HG03558 (cell line): ENCODE measurements around the gene IKZF3.

Experiments used
- ATAC-seq: cut with Tn5 transposase; IDR thresholded peaks from one replicate; pipeline ENCODE4 v1.9.1; 2021; ENCODE audit warnings: moderate number of reproducible peaks; ENCODE audit not compliant: unreplicated experiment; ENCODE audit errors: extremely low read depth

Gene IKZF3

DNA sequence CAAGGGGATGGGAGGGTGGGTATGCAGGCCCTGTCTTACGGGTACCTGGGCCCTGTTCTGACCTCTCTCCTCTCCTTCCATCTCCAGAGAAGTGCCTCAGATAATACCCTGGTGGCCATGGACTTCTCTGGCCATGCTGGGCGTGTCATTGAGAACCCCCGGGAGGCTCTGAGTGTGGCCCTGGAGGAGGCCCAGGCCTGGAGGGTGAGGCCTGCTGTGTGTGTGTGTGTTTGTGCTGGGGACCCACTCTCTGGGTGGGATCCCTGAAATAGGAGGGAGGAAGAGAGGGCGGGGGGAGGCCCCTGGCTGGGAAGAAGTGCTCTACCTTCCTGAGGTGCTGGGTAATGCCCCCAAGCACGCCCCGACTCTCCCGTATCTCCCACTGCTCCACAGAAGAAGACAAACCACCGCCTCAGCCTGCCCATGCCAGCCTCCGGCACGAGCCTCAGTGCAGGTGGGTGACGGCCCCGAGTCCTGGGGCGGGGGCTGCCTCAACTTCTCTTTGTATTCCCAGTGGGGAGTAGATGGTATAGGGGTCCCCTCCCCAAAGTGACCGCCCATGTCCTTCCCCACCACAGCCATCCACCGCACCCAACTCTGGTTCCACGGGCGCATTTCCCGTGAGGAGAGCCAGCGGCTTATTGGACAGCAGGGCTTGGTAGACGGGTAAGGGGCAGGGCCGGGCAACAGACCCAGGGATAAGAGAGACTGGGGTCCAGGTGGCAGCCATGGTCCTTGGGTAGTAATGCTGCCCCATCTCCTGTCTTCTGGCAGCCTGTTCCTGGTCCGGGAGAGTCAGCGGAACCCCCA lies 118.6 kb downstream of the IKZF3 start:
- no peak for ATAC-seq

DNA sequence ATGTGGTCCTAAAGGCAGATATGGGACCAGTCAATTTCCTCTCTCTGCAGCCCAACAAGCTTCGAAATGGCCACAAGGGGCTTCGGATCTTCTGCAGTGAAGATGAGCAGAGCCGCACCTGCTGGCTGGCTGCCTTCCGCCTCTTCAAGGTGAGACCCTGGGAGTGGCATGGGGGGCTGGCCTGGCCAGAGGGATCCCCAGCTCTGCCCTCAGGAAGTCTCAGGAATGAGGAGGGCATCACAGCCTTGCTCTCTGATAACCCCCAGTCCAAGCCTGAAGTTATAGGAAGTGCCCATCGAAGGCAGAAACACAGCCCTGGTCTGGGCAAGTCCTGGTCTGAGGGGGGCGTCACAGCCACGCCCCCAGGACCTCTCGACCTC lies 119.3 kb downstream of the IKZF3 start:
- no peak for ATAC-seq

DNA sequence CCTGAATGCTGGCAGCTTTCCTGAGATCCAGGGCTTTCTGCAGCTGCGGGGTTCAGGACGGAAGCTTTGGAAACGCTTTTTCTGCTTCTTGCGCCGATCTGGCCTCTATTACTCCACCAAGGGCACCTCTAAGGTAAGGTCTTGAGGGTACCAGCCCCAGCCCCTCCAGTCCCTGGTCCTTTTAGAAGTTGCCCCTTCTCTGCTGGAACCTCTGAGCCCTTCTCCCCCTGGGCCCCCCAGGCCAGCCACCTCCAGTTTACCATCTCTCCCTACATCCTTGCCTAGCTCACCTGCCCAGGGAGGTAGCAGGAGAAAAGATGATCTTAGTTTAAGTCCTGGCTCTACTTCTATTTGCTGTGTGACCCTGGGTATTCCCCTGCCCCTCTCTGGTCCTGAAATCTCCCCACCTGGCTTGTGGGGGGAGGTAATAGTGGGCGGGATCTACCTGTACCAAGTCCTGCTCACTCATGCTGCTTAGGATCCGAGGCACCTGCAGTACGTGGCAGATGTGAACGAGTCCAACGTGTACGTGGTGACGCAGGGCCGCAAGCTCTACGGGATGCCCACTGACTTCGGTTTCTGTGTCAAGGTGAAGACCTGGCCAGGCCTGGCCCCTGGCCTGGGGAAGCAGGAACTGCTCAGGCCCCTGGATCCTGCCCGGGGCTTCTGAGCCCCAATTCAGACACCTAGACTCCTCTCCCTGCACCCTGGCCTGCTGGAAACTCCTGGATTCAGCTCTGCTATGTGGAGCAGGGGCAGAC lies 119.9 kb downstream of the IKZF3 start:
- ATAC-seq: no peak

DNA sequence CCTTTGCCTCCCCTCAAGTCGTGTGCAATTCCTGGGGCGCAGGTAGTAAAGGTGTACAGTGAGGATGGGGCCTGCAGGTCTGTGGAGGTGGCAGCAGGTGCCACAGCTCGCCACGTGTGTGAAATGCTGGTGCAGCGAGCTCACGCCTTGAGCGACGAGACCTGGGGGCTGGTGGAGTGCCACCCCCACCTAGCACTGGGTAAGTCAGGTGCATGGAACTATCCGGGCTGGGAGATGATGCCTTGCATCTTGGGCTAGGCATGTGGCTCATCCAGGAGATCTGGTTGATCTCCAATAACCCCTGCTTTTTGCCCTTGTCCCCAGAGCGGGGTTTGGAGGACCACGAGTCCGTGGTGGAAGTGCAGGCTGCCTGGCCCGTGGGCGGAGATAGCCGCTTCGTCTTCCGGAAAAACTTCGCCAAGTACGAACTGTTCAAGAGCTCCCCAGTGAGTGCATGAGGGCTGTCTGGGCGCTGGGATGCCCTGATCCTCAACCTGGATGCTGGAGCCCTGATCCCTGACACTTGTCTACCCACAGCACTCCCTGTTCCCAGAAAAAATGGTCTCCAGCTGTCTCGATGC lies 121.2 kb downstream of the IKZF3 start:
- ATAC-seq: no peak

DNA sequence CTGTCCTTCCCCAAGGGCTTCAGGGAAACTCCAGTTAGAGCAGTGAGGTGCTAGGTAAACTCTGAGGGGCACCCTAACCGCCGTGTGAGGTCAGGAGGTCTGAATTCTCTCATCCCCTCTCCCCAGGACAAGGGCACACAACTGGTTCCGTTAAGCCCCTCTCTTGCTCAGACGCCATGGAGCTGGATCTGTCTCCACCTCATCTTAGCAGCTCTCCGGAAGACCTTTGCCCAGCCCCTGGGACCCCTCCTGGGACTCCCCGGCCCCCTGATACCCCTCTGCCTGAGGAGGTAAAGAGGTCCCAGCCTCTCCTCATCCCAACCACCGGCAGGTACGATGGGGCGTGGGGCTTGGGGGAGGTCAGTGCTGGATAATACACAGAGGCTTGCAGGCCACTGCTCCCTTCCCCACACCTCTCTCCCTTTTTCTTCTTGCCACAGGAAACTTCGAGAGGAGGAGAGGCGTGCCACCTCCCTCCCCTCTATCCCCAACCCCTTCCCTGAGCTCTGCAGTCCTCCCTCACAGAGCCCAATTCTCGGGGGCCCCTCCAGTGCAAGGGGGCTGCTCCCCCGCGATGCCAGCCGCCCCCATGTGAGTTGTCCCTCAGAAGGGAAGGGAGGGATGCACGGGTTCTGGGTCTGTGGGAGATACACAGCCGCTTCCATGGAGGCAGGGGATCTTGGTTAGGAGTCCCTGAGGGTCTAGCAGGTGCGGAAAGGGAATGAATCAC lies 121.8 kb downstream of the IKZF3 start:
- ATAC-seq: no peak

DNA sequence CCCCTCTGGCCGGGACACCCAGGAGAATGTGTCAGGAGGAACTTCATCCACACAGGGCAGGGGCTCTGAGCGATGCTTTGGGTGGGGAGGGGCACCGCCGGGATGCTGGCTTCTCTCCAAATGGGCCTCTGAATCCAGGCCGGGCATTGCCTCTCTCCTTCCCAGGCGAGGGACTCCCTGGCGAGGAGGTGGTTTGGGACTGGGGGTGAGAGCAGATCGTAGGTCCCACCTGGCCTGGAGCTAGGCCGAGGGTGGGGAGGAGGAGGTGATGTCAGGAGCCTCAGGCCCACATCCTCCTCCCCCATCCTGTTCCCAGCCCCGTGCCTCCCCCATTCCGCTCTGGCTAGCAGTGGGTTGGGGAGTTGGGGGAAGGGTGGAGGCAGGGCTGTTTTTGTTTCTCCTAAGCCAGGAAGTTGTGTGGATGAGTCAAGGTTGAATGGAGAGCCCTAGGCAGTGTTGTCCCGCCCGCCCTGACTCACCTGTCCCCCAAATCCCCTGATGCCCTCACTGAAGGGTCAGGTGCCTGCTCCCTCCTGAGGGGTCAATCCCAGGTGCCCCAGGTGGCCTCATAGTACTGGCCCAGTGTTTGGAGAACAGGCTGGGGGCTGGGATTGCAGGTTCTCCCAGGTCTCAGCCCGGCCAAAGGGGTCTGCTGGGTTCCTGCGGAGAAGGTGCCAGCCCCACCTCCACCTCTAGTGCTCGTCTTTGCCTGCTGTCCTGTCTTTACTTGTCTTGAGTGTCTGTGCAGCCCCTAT lies 123.6 kb downstream of the IKZF3 start:
- ATAC-seq: no peak

DNA sequence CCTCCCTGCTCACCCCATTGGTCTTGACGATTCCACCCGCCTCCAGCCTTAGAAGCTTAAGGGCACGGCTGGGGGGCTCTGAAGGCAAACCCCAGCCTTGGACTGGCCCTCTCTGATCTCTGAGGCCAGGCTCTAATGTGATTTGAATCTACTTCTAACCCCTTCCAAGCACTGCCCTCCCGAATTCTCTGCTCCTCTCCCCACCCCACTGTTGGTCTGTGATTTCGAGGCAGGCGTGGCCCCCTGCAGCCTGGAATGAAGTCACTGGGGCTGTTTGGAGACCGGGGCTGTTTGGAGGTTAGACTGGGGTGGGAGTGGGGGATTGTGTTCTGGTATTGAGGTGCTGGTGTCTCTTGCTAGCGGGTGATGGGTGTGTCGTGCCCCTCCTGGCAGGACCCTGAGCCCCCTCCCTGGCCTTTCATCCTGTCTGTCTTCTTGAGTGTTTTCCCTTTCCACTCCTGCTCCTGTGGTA lies 124.2 kb downstream of the IKZF3 start:
- no peak for ATAC-seq

DNA sequence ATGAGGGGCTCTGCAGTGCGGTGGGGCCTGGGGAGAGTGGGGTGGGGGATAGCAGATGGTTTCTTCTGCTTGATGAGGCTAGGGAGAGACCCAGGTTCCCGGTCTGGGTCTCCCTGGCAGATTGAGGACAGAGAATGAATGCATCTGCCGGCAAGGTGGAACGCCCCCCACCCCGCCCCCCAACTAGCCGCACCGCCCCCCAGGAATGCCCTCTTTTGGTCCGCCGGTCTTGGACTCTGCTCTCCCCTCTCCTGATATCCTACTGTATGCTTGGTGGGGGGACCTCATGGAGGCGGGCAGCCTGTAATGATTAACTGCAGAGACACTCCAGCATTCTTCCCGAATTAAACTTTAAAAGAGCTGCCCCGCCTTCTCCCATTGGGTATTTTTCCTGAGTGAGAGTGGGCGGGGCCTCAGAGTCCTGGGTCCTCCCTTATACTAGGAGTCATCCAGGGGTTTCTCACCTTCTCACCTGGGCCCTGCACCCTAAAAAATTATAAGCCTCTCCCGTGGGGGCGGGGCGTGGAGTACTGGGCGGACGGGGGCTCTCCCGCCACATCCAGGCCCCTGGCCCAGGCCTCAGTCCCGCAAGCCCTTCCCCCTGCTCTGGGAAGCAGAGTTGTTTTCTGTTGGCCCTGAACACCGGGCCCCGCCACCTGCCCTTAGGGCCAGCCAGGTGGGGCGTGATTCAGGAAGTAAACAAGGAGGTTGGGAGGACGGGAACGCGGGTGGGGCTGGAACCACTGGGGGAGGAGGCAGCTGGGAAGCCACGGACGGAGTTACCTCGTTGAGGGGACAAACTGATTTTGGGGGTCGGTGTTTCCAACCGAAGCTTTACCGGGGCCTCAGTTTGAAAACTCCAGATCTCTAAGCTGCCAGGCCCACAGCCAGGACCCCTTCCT lies 124.9 kb downstream of the IKZF3 start:
- ATAC-seq: no peak

DNA sequence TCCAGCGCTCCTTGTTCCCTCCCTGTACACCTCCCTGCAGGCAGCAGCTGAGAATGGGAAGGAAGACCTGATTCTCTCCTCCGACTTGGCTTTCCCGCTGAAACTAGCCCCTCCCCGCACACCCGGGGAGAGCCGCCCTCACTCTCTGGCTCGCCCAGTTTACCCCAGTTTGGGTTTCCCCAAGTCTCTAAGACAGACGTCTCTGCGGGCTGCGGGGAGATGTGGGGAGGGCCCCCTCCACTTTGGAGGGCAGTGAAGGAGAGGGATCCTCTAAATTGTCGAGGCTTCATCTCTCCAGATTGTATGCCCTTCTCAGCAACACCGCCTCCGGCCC lies 125.6 kb downstream of the IKZF3 start:
- no peak for ATAC-seq

DNA sequence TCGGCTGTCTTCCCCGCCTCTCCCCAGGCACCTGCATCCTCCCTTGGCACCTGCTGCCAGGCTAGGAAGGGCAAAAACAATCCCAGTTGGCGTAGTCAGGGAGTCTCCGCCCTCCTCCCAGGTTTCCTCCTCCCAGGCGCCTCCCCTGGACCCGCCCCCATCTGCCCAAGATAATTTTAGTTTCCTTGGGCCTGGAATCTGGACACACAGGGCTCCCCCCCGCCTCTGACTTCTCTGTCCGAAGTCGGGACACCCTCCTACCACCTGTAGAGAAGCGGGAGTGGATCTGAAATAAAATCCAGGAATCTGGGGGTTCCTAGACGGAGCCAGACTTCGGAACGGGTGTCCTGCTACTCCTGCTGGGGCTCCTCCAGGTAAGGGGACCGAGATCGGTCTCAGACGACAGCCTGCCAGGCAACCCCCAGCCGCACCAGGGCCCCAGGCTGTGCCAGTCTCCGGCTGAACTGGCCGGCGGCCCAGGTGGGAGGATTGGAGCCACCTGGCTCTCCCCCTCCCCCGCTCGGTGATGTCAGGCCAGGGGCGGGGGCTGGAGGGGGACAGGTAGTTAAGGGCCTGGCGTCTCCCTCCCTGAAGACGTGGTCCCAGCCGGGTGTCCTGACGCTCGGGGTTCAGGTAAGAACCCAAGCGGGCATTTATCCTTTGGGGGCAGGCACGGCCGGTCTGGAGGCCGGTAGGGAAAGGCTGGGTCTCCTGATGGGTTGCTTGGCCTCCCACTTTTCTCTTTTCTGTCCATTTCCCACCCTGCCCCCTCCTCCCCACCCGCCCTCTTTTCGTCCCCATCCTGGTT lies 126.1 kb downstream of the IKZF3 start, which contains the start of gene GRB7:
Gene GRB7 (plus strand): TSS at position 179 of the 808 bp plus-strand sequence. CDS start 4,364 bp downstream, outside the sequence.
- no peak for ATAC-seq

DNA sequence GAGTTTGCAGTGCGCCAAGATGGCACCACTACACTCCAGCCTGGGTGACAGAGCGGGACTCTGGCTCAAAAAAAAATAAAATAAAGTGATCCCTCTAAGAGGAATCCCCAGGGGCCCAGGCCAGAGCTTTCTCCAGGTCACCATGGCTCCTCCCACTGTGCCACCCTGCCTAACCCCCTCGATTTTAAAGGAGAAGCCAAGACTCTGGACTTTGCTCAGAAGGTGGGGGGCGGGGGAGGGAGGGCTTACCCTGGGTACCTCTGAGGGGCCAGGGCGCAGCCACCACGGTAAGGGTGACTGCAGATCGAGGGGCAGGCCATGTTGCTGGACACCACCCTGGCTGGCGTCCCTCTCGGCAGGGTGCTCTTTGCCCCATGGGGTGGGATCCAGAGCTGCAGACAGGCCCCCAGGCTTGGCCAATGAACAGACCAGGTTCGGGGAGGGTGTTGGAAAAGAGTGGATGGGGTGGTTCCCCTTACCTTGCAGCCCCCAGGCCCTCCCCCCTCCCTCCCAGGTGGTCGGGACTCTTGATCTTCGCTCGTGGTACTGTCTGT lies 126.8 kb downstream of the IKZF3 start:
- ATAC-seq: no peak

DNA sequence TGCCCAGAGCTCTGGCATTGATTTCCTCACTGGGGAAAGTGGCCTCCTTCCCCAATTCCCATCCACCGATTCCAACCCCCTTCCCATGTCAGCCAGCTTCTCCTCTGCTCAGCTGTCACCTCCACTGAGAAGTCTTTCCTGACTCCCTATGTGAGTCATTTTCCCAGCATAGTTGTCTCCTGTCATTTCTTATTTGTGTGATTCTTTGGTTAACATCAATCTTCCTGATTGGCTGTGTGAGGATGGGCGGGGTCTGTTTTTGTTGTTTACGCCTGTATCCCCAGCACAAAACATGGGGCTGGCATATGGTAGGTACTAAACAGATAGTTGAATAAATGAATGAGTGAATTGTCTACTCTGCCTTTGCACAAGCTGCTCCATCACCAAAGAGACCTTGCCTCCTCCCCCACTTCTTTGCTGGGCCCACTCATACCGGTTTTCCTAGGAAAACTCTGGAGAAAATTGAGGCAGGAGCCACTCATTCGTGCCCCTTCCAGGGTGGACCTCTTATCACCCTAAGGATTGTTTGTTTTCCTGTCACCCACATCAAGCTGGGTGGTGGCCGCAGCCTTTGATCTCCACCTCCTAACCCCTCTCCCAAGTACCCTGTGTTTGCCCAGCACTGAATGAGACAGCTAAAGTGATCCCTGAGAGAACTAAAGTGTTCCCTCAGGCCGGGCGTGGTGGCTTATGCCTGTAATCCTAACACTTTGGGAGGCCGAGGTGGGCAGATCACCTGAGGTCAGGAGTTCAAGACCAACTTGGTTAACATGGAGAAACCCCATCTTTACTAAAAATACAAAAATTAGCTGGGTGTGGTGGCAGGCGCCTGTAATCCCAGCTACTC lies 127.6 kb downstream of the IKZF3 start:
- no peak for ATAC-seq

DNA sequence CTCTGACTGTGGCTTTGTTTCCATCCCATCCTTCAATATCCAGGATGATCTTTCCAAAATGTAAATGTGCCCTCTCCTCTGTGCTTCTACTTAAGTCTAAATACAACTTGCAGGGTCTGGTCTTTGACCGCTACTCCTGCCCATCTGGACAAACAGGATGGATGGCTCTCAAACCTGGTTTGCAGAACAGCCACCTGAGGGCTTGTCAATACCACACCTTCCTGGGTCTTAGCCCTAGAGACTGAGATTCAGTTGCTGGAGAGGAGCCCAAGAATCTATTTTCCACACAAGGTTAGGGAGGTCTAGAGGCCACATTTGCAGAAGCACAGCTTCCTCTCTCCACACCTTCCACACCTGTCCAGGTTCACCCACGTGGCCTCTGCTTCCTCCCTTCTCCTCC lies 128.2 kb downstream of the IKZF3 start:
- ATAC-seq: no peak

DNA sequence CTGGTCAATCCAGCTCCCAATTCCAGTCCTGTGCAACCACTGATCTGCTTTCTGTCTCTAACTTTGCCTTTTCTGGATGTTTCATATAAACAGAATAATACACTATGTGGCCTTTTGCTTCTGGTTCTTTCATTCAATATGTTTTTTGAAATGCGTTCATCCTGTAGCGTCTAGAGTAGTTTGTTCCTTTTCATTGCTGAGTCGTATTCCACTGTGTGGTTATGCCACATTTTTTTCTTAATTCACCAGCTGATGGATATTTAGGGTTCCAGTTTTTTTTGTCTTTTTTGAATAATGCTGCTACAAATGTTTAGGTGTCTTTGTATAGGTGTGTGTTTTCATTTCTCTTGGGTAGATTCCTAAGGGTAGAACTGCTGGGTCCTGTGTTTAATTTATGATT lies 131.5 kb downstream of the IKZF3 start:
- no peak for ATAC-seq

DNA sequence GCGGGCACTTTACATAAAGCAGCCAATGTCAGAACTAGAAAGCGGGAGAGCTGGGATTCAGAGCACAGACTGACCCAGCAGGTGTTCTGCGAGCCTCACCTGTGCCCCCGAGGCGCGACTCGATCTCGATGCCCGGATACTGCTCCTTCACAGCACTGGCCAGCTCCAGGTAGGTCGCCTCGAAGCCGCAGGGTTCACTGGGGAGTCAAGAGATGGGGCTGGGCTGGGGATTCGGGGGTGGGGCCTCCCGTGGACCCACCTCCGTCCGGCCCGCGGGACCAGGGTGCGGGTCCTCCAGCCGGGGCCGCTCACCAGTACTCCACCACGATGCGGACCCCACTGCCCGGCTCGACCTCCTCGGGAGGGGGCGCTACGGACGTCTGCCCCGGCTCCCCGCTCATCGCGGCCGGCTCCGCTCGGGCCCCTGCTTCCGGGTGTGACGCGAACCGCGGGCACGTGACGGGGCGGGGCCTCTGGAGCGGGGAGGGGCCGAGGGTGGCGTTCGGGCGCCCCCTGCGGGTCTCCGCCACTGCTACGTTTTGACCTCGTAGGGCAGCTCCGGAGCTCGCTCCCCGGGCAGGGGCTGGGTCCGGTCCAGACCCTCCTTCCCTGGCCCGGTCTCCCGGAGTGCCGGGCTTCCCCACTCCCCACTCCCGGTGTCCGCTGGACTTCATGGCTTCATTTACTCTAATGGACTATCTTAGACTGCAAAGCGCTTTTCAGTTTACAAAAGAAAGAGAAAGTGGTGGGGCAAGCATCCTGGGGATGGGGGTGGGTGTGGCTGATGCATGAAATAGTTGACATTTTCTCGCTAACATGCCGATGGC lies 133.8 kb downstream of the IKZF3 start, which contains the start of gene MIEN1:
Gene MIEN1 (minus strand): TSS at position 438 of the 827 bp plus-strand sequence. CDS start 37 bp downstream, at position 401.
- ATAC-seq: peak; percentile 68

DNA sequence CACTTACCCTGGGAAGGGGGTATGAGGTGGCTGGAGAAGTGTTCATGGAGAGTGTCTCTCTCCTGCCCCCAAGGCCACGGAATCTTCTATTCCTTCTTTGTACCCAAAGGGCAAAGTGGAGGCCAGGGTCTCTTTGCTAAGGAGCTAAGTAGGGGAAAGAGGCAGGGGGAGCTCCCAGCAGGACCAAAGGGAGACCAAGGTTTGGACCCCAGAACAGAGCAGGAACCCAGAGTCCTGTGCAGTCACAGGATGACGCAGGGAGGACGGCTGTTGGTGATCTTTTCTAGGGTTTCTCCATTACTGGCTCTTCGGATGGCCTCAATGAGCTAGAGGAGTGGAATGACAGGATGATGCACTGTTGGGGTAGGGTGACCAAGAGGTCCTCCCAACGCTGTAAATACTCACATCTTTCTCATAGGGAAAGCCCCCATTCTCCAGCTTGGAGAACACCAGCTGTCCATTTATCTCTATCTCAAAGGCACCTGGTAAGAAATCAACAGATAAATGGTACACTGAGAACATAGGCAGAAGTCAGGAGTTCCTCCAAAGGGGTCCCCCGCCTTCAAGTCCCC lies 134.7 kb downstream of the IKZF3 start:
- ATAC-seq: no peak
